Fibroblast of skin of back (primary cell): Measurements from ENCODE around the gene GAGE12H. TPM values are rescaled to one million over a fixed set of nuclear protein-coding genes. Genes with fewer than 3 reads are reported as not detected.
"Not testable (repeated sequence)": the region's sequence is repeated elsewhere in the genome, so short reads cannot be mapped to it uniquely, and the experiment has no call there.

Experiments
- DNase-seq: peaks from one replicate; pipeline ENCODE4 v3.0.0-alpha.2; 2013
- polyA plus RNA-seq, 2 experiments: library from polyadenylated mRNA; unstranded; fragments of 120-200 nt; gene quantifications; one replicate each; pipeline ENCODE4 v1.2.1, GENCODE V29; 2013; ENCODE audit not compliant: insufficient read length in 2 of 2

Gene GAGE12H
- not detected for polyA plus RNA-seq (2013, experiment 1 of 2; ENCODE audit: insufficient read length)
- polyA plus RNA-seq (2013, experiment 2 of 2; ENCODE audit: insufficient read length): not detected

- DNase-seq: not testable (repeated sequence)
Measured at GRCh38 chrX:49579649-49580048, at the start of gene GAGE12H. Gene GAGE12H (plus strand): TSS chrX:49579949. CDS start chrX:49581104, 1,155 bp downstream.

- not testable (repeated sequence) for DNase-seq
Measured at GRCh38 chrX:49531877-49532276, 47.9 kb upstream of the GAGE12H start, which contains the start of gene GAGE12C. Gene GAGE12C (plus strand): TSS chrX:49532177. CDS start chrX:49533332, 1,155 bp downstream.

DNA sequence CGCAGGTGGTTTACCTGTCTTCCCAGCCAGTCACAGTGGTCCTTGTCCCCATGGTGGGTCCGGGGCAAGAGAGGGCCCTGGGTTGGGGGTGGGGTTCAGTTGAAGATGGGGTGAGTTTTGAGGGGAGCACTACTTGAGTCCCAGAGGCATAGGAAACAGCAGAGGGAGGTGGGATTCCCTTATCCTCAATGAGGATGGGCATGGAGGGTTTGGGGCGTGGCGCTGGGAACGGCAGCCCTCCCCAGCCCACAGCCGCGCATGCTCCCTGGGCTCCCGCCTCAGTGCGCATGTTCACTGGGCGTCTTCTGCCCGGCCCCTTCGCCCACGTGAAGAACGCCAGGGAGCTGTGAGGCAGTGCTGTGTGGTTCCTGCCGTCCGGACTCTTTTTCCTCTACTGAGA, 38.3 kb upstream of the GAGE12H start, which contains the start of gene GAGE12D:
GAGE12D (plus strand) TSS at position 301 of the 400 bp plus-strand sequence. CDS start 1,155 bp downstream, outside the sequence.
- DNase-seq: not testable (repeated sequence)

DNA sequence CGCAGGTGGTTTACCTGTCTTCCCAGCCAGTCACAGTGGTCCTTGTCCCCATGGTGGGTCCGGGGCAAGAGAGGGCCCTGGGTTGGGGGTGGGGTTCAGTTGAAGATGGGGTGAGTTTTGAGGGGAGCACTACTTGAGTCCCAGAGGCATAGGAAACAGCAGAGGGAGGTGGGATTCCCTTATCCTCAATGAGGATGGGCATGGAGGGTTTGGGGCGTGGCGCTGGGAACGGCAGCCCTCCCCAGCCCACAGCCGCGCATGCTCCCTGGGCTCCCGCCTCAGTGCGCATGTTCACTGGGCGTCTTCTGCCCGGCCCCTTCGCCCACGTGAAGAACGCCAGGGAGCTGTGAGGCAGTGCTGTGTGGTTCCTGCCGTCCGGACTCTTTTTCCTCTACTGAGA, 28.8 kb upstream of the GAGE12H start, which contains the start of gene GAGE12E:
GAGE12E (plus strand) TSS at position 301 of the 400 bp plus-strand sequence. CDS start 1,155 bp downstream, outside the sequence.
- DNase-seq: not testable (repeated sequence)

- DNase-seq: not testable (repeated sequence)
Measured at GRCh38 chrX:49560542-49560941, 19.2 kb upstream of the GAGE12H start, which contains the start of gene GAGE12F. Gene GAGE12F (plus strand): TSS chrX:49560842. CDS start chrX:49561997, 1,155 bp downstream.

GRCh38 chrX:49568728-49569127, 11.0 kb upstream of the GAGE12H start:
- DNase-seq: not testable (repeated sequence)

DNA sequence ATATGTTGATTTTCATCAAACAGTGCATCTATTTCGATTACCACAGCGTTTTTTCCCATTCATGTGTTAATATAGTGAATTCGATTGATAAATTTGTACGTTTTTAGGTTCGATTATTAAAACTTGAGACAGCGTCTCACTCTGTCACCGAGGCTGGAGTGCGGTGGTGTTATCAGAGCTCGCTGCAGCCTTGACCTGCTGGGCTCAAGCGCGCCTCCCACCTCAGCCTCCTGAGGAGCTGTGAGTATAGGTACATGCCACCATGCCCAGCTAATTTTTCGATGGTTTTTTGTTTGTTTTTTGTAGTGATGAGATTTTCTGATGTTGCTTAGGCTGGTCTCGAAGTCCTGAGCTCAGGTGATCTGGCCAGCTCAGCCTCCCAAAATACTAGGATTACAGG, 10.6 kb upstream of the GAGE12H start:
- DNase-seq: not testable (repeated sequence)

DNA sequence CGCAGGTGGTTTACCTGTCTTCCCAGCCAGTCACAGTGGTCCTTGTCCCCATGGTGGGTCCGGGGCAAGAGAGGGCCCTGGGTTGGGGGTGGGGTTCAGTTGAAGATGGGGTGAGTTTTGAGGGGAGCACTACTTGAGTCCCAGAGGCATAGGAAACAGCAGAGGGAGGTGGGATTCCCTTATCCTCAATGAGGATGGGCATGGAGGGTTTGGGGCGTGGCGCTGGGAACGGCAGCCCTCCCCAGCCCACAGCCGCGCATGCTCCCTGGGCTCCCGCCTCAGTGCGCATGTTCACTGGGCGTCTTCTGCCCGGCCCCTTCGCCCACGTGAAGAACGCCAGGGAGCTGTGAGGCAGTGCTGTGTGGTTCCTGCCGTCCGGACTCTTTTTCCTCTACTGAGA, 9.6 kb upstream of the GAGE12H start, which contains the start of gene GAGE12G:
GAGE12G (plus strand) TSS at position 301 of the 400 bp plus-strand sequence. CDS start 1,155 bp downstream, outside the sequence.
- not testable (repeated sequence) for DNase-seq

GRCh38 chrX:49589196-49589595, 9.4 kb downstream of the GAGE12H start, which contains the start of gene GAGE2A:
Gene GAGE2A (plus strand): TSS chrX:49589496. CDS start chrX:49590651, 1,155 bp downstream.
- not testable (repeated sequence) for DNase-seq

- DNase-seq: not testable (repeated sequence)
Measured at GRCh38 chrX:49589769-49590478, 10.2 kb downstream of the GAGE12H start.

DNA sequence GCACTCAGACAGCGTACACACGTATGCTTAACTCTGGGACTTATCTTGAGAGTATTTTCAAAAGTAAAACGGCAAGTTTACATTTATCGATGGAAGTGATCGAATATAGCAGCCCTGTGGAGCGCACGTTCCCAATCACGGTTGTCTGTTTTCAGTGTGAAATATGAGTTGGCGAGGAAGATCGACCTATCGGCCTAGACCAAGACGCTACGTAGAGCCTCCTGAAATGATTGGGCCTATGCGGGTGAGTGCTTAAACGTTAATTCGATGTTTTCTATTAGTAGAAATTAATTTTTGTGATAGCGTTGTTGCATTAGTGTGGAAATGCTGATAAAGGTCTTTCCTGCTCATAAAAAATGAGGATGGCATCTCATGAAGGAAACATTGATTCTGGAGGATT, 10.7 kb downstream of the GAGE12H start:
- DNase-seq: not testable (repeated sequence)

DNA sequence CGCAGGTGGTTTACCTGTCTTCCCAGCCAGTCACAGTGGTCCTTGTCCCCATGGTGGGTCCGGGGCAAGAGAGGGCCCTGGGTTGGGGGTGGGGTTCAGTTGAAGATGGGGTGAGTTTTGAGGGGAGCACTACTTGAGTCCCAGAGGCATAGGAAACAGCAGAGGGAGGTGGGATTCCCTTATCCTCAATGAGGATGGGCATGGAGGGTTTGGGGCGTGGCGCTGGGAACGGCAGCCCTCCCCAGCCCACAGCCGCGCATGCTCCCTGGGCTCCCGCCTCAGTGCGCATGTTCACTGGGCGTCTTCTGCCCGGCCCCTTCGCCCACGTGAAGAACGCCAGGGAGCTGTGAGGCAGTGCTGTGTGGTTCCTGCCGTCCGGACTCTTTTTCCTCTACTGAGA, 19.0 kb downstream of the GAGE12H start, which contains the start of gene GAGE1:
GAGE1 (plus strand) TSS at position 301 of the 400 bp plus-strand sequence. CDS start 1,155 bp downstream, outside the sequence.
- not testable (repeated sequence) for DNase-seq

GRCh38 chrX:49610718-49611310, 31.1 kb downstream of the GAGE12H start:
- DNase-seq: no peak

GRCh38 chrX:49618574-49618973, 38.8 kb downstream of the GAGE12H start:
- DNase-seq: no peak

DNA sequence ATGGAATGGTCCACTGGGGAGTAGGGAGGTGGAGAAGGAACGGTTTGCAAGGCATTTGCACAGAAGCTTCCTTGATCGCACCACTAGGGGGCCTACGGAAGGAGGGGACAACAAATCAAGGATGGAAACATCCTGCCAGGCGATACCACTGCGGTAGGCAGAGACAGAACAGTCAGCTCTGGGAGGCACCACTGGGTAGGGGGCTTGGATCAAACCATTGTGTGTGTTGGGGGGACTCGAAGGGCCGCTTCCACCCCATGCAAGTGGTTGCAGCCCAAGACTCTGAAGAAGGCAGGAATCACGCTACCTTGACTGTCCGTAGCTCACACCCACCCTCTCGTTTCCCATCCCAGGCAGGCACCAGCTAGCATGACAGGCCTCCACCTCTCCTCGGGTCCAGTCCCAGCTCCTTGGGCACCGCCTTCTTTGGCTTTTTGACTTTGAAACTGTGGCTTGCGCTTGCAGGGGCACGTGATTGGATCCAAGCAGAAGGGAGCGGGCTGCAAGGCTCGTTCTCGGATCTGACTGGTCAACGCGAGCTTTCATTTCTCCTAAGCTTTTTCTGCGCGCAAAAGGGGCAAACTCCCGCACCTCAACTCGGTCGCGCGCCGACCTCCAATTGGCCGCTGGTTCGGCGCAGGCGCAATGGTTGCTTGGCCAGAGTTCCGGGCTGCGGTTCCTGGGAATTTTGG, 47.5 kb downstream of the GAGE12H start:
- DNase-seq: peak; percentile 2
